OCI-LY1 (cell line): ENCODE measurements around the gene NF2.

Experiments used
- H2AFZ ChIP-seq: fragments of 200-600 bp; sonication (generic), shearing (Covaris generic); 2 replicates; pipeline ENCODE4 v1.6.0; 2014; ENCODE audit warnings: antibody characterized with exemption, mild to moderate bottlenecking, low read length
- H3F3A ChIP-seq: fragments of 200-600 bp; sonication (generic), shearing (Covaris generic); 2 replicates; pipeline ENCODE4 v1.6.0; 2014; ENCODE audit warnings: mild to moderate bottlenecking, antibody characterized with exemption, low read length, moderate library complexity; ENCODE audit not compliant: insufficient read depth
- H3K27ac ChIP-seq: fragments of 200-600 bp; sonication (generic); 2 replicates; pipeline ENCODE4 v1.5.1; 2014; ENCODE audit warnings: low read length, mixed run types, mild to moderate bottlenecking, low read depth; ENCODE audit not compliant: poor library complexity, severe bottlenecking
- H3K27me3 ChIP-seq: fragments of 200-600 bp; sonication (generic); 2 replicates; pipeline ENCODE4 v1.6.0; 2014; ENCODE audit warnings: antibody characterized with exemption, mild to moderate bottlenecking, low read length, moderate library complexity; ENCODE audit not compliant: insufficient read depth
- H3K36me3 ChIP-seq: fragments of 200-600 bp; sonication (generic); 2 replicates; pipeline ENCODE4 v1.6.1; 2014; ENCODE audit warnings: mild to moderate bottlenecking, antibody characterized with exemption, low read length, moderate library complexity, mixed read lengths; ENCODE audit not compliant: insufficient read depth
- H3K4me1 ChIP-seq: fragments of 200-600 bp; sonication (generic); 2 replicates; pipeline ENCODE4 v1.5.1; 2014; ENCODE audit warnings: mild to moderate bottlenecking, low read length, moderate library complexity; ENCODE audit not compliant: insufficient read depth, severe bottlenecking
- H3K4me2 ChIP-seq: fragments of 200-600 bp; sonication (generic), shearing (Covaris generic); 2 replicates; pipeline ENCODE4 v1.6.1; 2014; ENCODE audit warnings: low read length
- H3K4me3 ChIP-seq: fragments of 200-600 bp; sonication (generic); 2 replicates; pipeline ENCODE4 v1.5.1; 2014; ENCODE audit warnings: low read length, low read depth, mild to moderate bottlenecking, mixed read lengths; ENCODE audit not compliant: poor library complexity, severe bottlenecking
- H3K79me2 ChIP-seq: fragments of 200-600 bp; shearing (Covaris generic); 2 replicates; pipeline ENCODE4 v1.6.1; 2016; ENCODE audit warnings: mixed run types, low read length, mixed read lengths; ENCODE audit not compliant: insufficient read depth
- H3K9ac ChIP-seq: fragments of 200-600 bp; sonication (generic), shearing (Covaris generic); 2 replicates; pipeline ENCODE4 v1.6.1; 2014; ENCODE audit warnings: mild to moderate bottlenecking, low read length, mixed read lengths
- H3K9me2 ChIP-seq: fragments of 200-600 bp; sonication (generic), shearing (Covaris generic); 2 replicates; pipeline ENCODE4 v1.6.1; 2014; ENCODE audit warnings: low read depth, mild to moderate bottlenecking, low read length, mixed read lengths
- H3K9me3 ChIP-seq: fragments of 200-600 bp; shearing (Covaris generic); 2 replicates; pipeline ENCODE4 v1.6.1; 2014; ENCODE audit warnings: low read length, mixed read lengths
- H4K20me1 ChIP-seq: fragments of 200-600 bp; sonication (generic), shearing (Covaris generic); 2 replicates; pipeline ENCODE4 v1.6.0; 2016; ENCODE audit warnings: mild to moderate bottlenecking, low read length; ENCODE audit not compliant: insufficient read depth
- CTCF ChIP-seq: fragments of 200-600 bp; sonication (generic), shearing (Covaris generic); IDR thresholded peaks from 2 replicates; pipeline ENCODE4 v1.5.1; 2017; ENCODE audit warnings: mild to moderate bottlenecking, antibody characterized with exemption, low read length, moderate library complexity, mixed read lengths
- EZH2 ChIP-seq: fragments of 200-600 bp; sonication (generic), shearing (Covaris generic); IDR thresholded peaks from 2 replicates; pipeline ENCODE4 v1.8.0; 2017; ENCODE audit warnings: borderline replicate concordance, mixed run types, mild to moderate bottlenecking, antibody characterized with exemption, low read length, moderate library complexity, mixed read lengths

NF2 gene

GRCh38 chr22:29598684-29599020 is 4.8 kb upstream of the NF2 start:
- no peaks in the 10 kb centered on the region for H3K27me3 ChIP-seq
- no peaks in the 10 kb centered on the region for H4K20me1 ChIP-seq
- no peaks in the 10 kb centered on the region for H3F3A ChIP-seq
- no peak overlapping the region for H3K4me2 ChIP-seq
- no peak overlapping the region for H3K4me3 ChIP-seq
- no peaks in the 10 kb centered on the region for H3K9me3 ChIP-seq
- H2AFZ ChIP-seq: no peak overlapping the region
- no peak overlapping the region for H3K9ac ChIP-seq
- H3K9me2 ChIP-seq: no peaks in the 10 kb centered on the region
- H3K36me3 ChIP-seq: no peaks in the 10 kb centered on the region; the same call in 1 of the 2 replicates
- peaks cover 3% of the 10 kb centered on the region for H3K4me1 ChIP-seq
- TF ChIP-seq EZH2: no peak
- no peak for TF ChIP-seq CTCF
- H3K79me2 ChIP-seq: no peaks in the 10 kb centered on the region; the same call in 1 of the 2 replicates
- H3K27ac ChIP-seq: no peak overlapping the region

GRCh38 chr22:29604076-29604360 is 585 bp downstream of the NF2 start:
- Histone ChIP-seq H3K4me2 (peak overlapping the region; percentile 98), H3K9me2 (no peaks in the 10 kb centered on the region), H3K9me3 (no peaks in the 10 kb centered on the region), H4K20me1 (no peaks in the 10 kb centered on the region), H3K4me3 (peak overlapping the region; percentile 94), H3K27me3 (no peaks in the 10 kb centered on the region), H3F3A (no peaks in the 10 kb centered on the region), H2AFZ (peak overlapping the region; percentile 50; the same call in 1 of the 2 replicates), H3K4me1 (peaks cover 19% of the 10 kb centered on the region), H3K27ac (peak overlapping the region; percentile 9), H3K79me2 (peaks cover 43% of the 10 kb centered on the region), H3K9ac (peak overlapping the region; percentile 96), H3K36me3 (peaks cover 23% of the 10 kb centered on the region)
- TF ChIP-seq CTCF (no peak), EZH2 (no peak)

- Histone ChIP-seq H3K27ac (no peak overlapping the region), H3K9me2 (no peaks in the 10 kb centered on the region), H3K4me2 (peak overlapping the region; percentile 98; the same call in 1 of the 2 replicates), H3F3A (no peaks in the 10 kb centered on the region), H3K4me3 (no peak overlapping the region), H3K9me3 (no peaks in the 10 kb centered on the region), H4K20me1 (no peaks in the 10 kb centered on the region), H3K36me3 (peaks cover 27% of the 10 kb centered on the region), H3K4me1 (peaks cover 19% of the 10 kb centered on the region), H3K79me2 (peaks cover 54% of the 10 kb centered on the region), H3K9ac (no peak overlapping the region), H3K27me3 (no peaks in the 10 kb centered on the region), H2AFZ (no peak overlapping the region)
- TF ChIP-seq EZH2: no peak
- no peak for TF ChIP-seq CTCF
These were observed 2.1 kb downstream of the NF2 start for GRCh38 chr22:29605527-29605850.
